ENCODE measurements around the gene KRT77.
"Not testable (repeated sequence)": the region's sequence is repeated elsewhere in the genome, so short reads cannot be mapped to it uniquely, and the experiment has no call there.

Gene KRT77

DNA sequence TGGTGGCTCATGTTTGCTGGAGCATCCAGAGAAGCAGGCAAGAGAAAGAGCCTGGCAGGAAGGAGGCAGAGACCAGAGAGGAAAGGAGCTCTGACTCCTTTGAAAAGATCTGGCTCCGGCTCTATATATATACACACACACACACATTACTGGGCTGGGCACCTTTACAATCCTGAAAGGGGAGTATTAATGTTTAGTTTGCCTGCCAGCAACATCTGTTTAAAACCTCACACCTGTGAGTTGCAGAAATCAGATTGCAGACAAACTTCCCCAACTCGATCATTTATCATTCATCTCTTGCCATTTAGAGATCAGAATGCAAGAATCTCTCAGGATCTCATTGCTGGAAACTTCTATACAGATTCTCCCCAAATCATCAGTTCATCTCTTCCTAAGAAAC, at the start of gene KRT77:
KRT77 (minus strand) TSS at position 101 of the 400 bp plus-strand sequence; CDS start at position 11, 90 bp downstream.
- Mint-ChIP-seq H3K4me1 (no peaks in the 10 kb centered on the region), H3K36me3 (no peaks in the 10 kb centered on the region), H3K4me3 (no peak within 1 kb of the TSS), H3K27ac (no peak within 1 kb of the TSS), H3K27me3 (peaks cover 22% of the 10 kb centered on the region), H3K9me3 (no peaks in the 10 kb centered on the region)
- DNase-seq (ENCODE audit: low spot score in 2 of 2): no peak
- no peak for ATAC-seq (ENCODE audit: low read depth)

DNA sequence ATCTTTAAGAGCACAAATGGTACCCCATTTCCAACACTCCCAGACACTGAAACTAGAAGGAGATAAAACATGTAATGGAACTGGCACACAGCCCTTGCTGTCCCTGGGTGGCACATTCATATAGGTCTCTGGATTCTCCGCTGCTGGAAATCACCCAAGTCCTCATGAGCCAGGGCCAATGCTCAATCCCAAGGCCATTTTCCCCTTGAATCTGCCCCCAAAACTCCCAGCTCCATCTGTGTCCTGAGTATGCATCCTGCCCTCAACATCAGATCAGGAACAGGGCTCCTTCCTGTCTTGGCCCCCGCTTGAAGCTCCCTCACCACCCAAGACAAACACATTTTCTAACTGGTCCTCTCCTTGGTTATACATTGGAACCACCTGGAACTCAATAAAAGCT, 49.2 kb upstream of the KRT77 start:
- Mint-ChIP-seq H3K27me3 (peaks cover 3% of the 10 kb centered on the region), H3K27ac (no peak overlapping the region), H3K36me3 (no peaks in the 10 kb centered on the region), H3K9me3 (no peaks in the 10 kb centered on the region), H3K4me1 (no peaks in the 10 kb centered on the region), H3K4me3 (no peak overlapping the region)
- DNase-seq (ENCODE audit: low spot score in 2 of 2) (no peak), ATAC-seq (ENCODE audit: low read depth) (no peak)

DNA sequence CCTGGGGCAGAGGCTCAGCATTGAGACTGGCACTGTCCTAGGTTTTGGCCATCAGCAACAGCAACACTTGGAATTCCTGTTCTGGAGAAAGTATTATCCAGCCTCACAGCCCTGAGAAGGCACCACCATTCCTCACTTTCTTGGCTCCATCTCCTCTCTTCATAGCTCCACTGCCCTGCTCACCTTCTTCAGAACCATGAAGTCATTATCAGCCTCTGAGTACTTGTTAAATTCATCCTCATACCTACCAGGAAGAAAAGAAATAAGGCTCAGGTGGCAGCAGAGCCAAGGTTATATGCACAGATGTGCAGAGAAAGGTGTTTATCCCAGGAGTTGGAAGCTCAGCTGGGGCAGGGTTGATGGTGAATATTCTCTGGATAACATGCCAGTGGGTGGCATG, 48.5 kb upstream of the KRT77 start:
- H3K27me3 Mint-ChIP-seq: peaks cover 3% of the 10 kb centered on the region
- H3K4me1 Mint-ChIP-seq: no peaks in the 10 kb centered on the region
- no peak overlapping the region for H3K4me3 Mint-ChIP-seq
- ATAC-seq (ENCODE audit: low read depth) (no peak), DNase-seq (ENCODE audit: low spot score in 2 of 2) (no peak)
- H3K9me3 Mint-ChIP-seq: no peaks in the 10 kb centered on the region
- no peak overlapping the region for H3K27ac Mint-ChIP-seq
- H3K36me3 Mint-ChIP-seq: no peaks in the 10 kb centered on the region

DNA sequence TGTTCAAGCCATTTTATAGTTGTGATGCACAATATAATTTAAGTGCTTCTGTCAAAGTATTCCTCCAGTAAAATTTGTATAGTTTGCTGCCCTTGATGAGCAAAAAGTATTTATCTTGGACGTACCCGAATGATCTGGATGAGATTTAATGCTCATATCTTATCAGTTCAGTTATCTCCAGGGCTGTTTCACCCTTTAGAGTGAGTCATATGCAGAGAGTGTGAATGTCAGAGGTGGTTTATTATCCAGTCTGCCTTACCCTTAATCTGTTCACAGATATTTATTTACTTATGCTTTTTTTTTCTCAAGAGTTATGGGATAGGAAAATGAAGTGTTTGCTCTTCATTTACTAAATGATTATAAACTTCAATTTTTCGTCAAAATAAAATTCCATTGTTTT, 47.2 kb upstream of the KRT77 start:
- not testable (repeated sequence) for DNase-seq (ENCODE audit: low spot score in 2 of 2); H3K4me3 Mint-ChIP-seq; ATAC-seq (ENCODE audit: low read depth); H3K4me1 Mint-ChIP-seq; H3K27ac Mint-ChIP-seq; H3K36me3 Mint-ChIP-seq; H3K27me3 Mint-ChIP-seq; H3K9me3 Mint-ChIP-seq

DNA sequence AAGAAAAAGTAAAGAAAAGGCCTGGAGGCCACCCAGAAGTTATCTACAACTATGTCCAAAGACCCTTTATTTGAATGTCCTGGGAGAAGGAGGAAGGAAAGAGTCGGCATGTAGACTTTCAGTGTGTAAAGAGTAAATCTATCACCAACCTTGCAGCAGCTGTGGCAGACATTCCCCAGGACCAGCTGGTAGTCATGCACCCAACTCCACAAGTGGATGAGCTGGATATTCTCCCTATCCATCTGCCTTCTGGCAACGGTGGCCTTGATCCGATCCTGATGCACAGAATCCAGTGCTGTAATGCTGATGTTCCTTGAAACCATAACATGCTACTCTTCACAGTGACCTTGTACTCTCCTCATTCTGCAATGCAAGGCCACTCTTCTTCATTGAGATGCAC, 46.5 kb upstream of the KRT77 start:
- H3K9me3 Mint-ChIP-seq: no peaks in the 10 kb centered on the region
- H3K4me3 Mint-ChIP-seq: no peak overlapping the region
- no peaks in the 10 kb centered on the region for H3K36me3 Mint-ChIP-seq
- DNase-seq (ENCODE audit: low spot score in 2 of 2) (no peak), ATAC-seq (ENCODE audit: low read depth) (no peak)
- peaks cover 3% of the 10 kb centered on the region for H3K27me3 Mint-ChIP-seq
- H3K27ac Mint-ChIP-seq: no peak overlapping the region
- no peaks in the 10 kb centered on the region for H3K4me1 Mint-ChIP-seq

- H3K4me1 Mint-ChIP-seq: no peaks in the 10 kb centered on the region
- no peak for ATAC-seq (ENCODE audit: low read depth)
- no peak for DNase-seq (ENCODE audit: low spot score in 2 of 2)
- H3K9me3 Mint-ChIP-seq: no peaks in the 10 kb centered on the region
- no peaks in the 10 kb centered on the region for H3K36me3 Mint-ChIP-seq
- peaks cover 3% of the 10 kb centered on the region for H3K27me3 Mint-ChIP-seq
- H3K27ac Mint-ChIP-seq: no peak overlapping the region
- H3K4me3 Mint-ChIP-seq: no peak overlapping the region
Measured at GRCh38 chr12:52748578-52748977, 45.3 kb upstream of the KRT77 start.

GRCh38 chr12:52745554-52745953, 42.2 kb upstream of the KRT77 start:
- Mint-ChIP-seq H3K9me3 (no peaks in the 10 kb centered on the region), H3K4me3 (no peak overlapping the region), H3K4me1 (no peaks in the 10 kb centered on the region), H3K27me3 (peaks cover 2% of the 10 kb centered on the region), H3K36me3 (no peaks in the 10 kb centered on the region), H3K27ac (no peak overlapping the region)
- no peak for ATAC-seq (ENCODE audit: low read depth)
- DNase-seq (ENCODE audit: low spot score in 2 of 2): no peak

GRCh38 chr12:52744493-52745156, 41.3 kb upstream of the KRT77 start:
- no peak overlapping the region for H3K27ac Mint-ChIP-seq
- H3K4me3 Mint-ChIP-seq: no peak overlapping the region
- H3K4me1 Mint-ChIP-seq: no peaks in the 10 kb centered on the region
- H3K27me3 Mint-ChIP-seq: peaks cover 5% of the 10 kb centered on the region
- ATAC-seq (ENCODE audit: low read depth): no peak
- H3K36me3 Mint-ChIP-seq: no peaks in the 10 kb centered on the region
- no peaks in the 10 kb centered on the region for H3K9me3 Mint-ChIP-seq
- DNase-seq (ENCODE audit: low spot score in 2 of 2): no peak

DNA sequence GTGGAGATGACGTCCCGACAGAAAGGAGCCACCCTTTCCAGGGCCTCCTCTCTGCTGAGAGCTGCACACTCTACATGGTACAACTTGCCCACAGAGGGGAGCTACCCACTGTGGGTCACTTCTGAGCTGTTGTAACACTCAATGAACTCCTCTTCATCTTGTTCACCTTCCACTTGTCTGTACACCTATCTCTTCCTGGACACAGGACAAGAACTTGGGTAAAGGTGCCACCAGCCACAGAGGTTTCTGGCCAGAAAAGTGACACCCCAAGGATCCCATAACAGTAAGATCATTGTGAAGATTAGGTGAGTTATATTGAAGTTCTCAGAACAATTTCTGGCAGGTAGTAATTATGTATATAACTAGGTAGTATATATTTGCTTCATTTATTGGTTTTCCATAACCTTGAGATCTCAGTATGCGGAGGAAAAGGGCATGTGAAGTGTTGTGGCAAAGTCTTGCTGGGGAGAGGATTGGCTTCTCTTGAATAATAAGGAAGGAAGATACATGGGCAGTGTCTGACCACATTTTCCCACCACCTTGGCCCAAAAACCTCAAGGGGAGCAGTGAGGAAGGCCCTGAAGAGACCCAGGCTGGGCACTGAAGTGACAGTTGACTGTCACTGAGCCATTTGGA, 39.6 kb upstream of the KRT77 start:
- Mint-ChIP-seq H3K36me3 (no peaks in the 10 kb centered on the region), H3K4me1 (no peaks in the 10 kb centered on the region)
- ATAC-seq (ENCODE audit: low read depth): no peak

DNA sequence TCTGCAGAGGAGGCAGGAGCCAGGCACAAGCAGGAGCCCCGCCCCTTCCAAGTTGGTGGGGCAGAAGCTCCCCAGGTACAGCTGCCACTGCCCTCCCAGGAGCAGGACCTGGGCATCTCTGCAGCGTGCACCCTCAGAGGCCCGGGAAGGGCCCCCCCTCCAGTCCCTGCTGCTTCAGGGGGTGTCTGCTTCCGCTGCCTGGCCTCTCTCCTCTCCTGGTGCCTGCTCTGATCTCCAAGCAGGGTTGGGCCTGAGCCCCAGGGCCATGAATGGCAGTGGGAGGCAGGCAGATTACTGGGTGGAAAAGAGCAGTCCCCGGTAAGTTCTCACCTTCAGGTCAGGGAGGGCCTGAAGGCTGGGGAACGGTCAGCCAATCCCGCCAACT, 38.9 kb upstream of the KRT77 start:
- no peaks in the 10 kb centered on the region for H3K4me1 Mint-ChIP-seq
- no peaks in the 10 kb centered on the region for H3K36me3 Mint-ChIP-seq
- ATAC-seq (ENCODE audit: low read depth) (no peak), DNase-seq (ENCODE audit: low spot score in 2 of 2) (no peak)
- no peak overlapping the region for H3K4me3 Mint-ChIP-seq
- H3K27ac Mint-ChIP-seq: no peak overlapping the region
- H3K9me3 Mint-ChIP-seq: no peaks in the 10 kb centered on the region
- H3K27me3 Mint-ChIP-seq: peaks cover 9% of the 10 kb centered on the region

More for the DNA sequence above, 39.6 kb upstream of the KRT77 start:
- H3K4me3 Mint-ChIP-seq: no peak overlapping the region
- H3K9me3 Mint-ChIP-seq: no peaks in the 10 kb centered on the region
- H3K27me3 Mint-ChIP-seq: peaks cover 9% of the 10 kb centered on the region
- no peak overlapping the region for H3K27ac Mint-ChIP-seq
- no peak for DNase-seq (ENCODE audit: low spot score in 2 of 2)

DNA sequence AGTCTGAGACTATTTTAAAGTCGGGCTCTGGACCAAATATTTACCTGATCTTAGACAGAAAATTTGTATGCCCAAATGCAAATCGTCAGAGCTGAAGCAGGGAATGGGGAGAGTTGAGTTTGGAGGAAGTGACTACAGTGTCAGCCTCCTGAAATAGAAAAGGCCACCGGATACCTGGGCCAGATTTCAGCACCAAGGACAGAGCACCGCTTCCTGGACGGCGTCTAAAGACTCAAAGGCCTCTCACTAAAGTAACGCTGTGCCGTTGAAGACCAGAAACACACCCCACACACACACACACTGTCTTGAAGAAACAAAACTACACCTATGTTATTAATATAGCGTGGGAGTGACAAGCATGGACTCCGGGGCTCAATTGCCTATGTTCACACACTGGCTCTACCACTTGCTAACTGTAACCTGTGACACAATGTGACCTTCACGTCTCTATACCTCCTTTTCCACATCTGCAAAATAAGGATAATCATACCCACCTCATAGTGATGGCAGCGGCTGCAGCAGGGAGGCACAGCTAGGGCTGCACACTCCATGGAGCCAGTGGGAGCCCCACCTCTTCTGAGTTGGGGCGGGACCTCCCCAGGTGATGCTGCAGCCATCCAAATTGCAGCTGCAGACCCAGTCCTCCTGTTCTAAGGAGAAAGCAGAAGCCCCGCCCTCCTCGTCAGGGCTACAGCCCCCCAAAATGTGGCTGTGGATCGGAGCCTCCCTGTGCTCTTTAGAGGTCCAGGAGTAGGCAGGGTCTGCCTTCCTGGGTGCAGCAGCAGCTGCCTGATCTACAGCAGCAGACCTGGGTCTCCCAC, 38.3 kb upstream of the KRT77 start:
- ATAC-seq (ENCODE audit: low read depth) (no peak), DNase-seq (ENCODE audit: low spot score in 2 of 2) (no peak)
- Mint-ChIP-seq H3K9me3 (no peaks in the 10 kb centered on the region), H3K27ac (no peak overlapping the region), H3K4me3 (no peak overlapping the region), H3K4me1 (no peaks in the 10 kb centered on the region), H3K36me3 (no peaks in the 10 kb centered on the region), H3K27me3 (peaks cover 11% of the 10 kb centered on the region)

DNA sequence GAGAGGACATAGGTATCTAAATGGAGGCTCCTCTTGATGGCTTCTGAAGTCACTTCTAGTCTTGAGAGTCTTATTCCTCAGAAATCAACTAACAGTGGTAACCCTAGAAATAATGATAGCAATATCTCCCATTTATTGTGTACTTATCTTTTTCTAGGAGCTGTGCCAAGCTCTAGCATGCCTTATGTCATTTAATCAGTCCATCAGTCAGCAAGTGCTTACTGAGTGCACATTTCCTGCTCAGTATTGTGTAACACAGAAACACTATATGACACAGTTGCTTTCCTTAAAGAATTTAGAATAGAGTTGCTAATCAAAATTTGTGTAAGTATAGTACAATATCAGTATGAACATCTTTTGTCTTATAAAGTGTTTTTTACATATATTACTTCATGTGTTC, 37.3 kb upstream of the KRT77 start:
- Mint-ChIP-seq H3K27ac (no peak overlapping the region), H3K4me1 (no peaks in the 10 kb centered on the region), H3K36me3 (no peaks in the 10 kb centered on the region), H3K4me3 (no peak overlapping the region), H3K9me3 (no peaks in the 10 kb centered on the region), H3K27me3 (peaks cover 11% of the 10 kb centered on the region)
- ATAC-seq (ENCODE audit: low read depth) (no peak), DNase-seq (ENCODE audit: low spot score in 2 of 2) (no peak)

DNA sequence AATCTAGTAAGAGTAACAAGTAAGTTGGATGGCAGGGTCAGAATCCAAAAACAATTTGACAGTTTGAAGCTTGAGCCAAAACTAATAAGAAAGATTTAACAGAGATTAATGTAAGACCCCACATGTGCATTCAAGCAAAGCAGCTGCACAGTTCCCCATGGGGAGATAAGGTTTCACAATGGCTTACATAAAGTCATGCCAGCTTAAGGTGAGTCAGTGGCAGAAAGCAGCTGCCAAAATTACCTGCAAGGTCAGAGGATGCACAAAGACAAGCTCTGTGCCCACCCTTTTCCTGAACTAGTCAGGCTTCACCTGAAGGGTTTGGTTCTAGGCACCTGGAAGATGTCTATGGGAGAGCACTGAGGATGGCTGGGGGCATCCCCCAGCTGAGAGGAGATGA, 36.6 kb upstream of the KRT77 start:
- no peak overlapping the region for H3K27ac Mint-ChIP-seq
- H3K9me3 Mint-ChIP-seq: no peaks in the 10 kb centered on the region
- no peak overlapping the region for H3K4me3 Mint-ChIP-seq
- H3K27me3 Mint-ChIP-seq: peaks cover 14% of the 10 kb centered on the region
- H3K4me1 Mint-ChIP-seq: no peaks in the 10 kb centered on the region
- DNase-seq (ENCODE audit: low spot score in 2 of 2) (no peak), ATAC-seq (ENCODE audit: low read depth) (no peak)
- H3K36me3 Mint-ChIP-seq: no peaks in the 10 kb centered on the region

GRCh38 chr12:52735816-52736632, 32.7 kb upstream of the KRT77 start:
- H3K4me1 Mint-ChIP-seq: no peaks in the 10 kb centered on the region
- H3K9me3 Mint-ChIP-seq: no peaks in the 10 kb centered on the region
- DNase-seq (ENCODE audit: low spot score in 2 of 2) (no peak), ATAC-seq (ENCODE audit: low read depth) (no peak)
- H3K27ac Mint-ChIP-seq: no peak overlapping the region
- H3K27me3 Mint-ChIP-seq: peaks cover 15% of the 10 kb centered on the region
- no peak overlapping the region for H3K4me3 Mint-ChIP-seq
- H3K36me3 Mint-ChIP-seq: no peaks in the 10 kb centered on the region

Data from memory B cell (primary cell).